ENCODE results near the gene RELCH. TPM values are rescaled to one million over a fixed set of nuclear protein-coding genes. Genes with fewer than 3 reads are reported as not detected.
A peak's percentile ranks its signal among the peaks of the same experiment; 100 is the strongest.

RELCH gene
- polyA plus RNA-seq, 1 donor: 26.9 TPM

DNA sequence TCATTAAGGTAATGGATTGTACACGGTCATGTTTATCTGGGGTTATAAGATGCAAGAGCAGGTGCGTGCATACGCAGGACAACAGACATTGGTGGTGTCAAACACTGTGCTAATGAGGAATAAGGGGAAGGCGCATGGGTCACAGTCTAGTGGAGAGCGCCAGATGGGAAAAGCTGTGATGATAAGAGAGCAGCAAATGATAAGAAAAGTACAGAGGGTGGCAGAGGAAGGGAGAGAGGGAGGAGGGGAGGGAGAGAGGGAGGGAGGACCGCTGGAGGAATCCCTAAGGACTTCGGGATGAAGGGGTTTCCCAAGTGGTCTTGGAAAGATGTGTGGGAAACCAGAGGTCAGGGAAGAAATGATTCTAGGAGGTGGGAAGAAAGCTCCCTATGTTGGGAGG is 140.9 kb downstream of the RELCH start:
- Histone ChIP-seq H3K4me1 (ENCODE audit: control insufficient read depth, insufficient read depth, low read length) (peaks cover 57% of the 10 kb centered on the region), H3K4me3 (ENCODE audit: low read length) (peak overlapping the region; percentile 88), H3K9me3 (ENCODE audit: control insufficient read depth, low read depth, low read length) (peaks cover 3% of the 10 kb centered on the region), H3K27ac (ENCODE audit: low read length) (peak overlapping the region; percentile 73), H3K27me3 (ENCODE audit: control insufficient read depth, insufficient read depth, low read length) (peaks cover 32% of the 10 kb centered on the region), H3K36me3 (ENCODE audit: control insufficient read depth, insufficient read depth, low read length) (no peaks in the 10 kb centered on the region)
- WGBS (ENCODE audit: insufficient coverage, low lambda C conversion rate): 35% methylated on average over 5 of the region's 7 CpGs
- peak in 1 of 2 donors; percentile 75 for DNase-seq

DNA sequence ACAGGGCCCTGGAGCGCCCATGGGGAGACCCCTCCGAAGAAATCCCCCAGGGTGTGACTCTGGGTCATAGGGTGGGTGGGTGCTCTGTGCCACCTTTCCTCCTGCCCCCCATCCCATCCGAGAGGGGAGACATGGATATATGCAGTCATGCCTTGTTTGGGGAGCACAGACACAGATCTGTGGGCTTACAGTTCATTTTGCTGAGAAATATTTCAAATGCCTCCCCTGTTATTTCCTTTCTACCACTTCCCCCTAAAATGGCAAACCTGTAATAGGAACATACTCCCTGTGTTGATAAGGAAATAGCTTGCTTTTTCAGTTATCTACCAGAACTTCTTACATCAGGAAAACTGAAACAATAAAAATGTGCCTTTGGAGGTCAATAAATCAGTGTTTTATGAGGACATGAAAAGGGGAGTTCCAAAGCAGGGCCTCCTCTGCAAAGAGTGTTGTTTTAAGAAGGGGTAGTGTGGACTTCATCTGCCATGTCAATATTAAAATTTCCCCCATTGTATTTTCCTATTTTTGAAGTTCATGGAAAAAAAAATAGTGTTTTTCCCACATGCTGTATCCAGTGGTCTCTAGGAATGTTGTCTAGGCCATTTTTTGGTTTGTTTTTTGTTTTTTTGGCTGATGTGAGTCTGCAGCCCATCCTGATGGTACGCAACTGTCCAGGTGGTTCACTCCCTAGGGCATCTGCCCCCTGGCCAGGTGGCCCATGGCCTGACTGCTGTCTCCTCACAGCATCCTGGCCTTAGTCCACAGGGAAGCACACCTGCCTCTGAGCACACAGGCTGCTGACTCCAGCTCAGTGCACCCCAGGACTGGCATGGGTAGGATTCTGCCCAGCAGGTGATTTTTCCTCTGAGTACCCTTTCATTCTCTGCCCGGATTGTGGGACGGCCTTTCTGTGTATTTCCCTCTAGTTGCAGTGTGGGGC is 141.8 kb downstream of the RELCH start:
- Histone ChIP-seq H3K27me3 (ENCODE audit: control insufficient read depth, insufficient read depth, low read length) (peaks cover 29% of the 10 kb centered on the region), H3K4me1 (ENCODE audit: control insufficient read depth, insufficient read depth, low read length) (peaks cover 51% of the 10 kb centered on the region), H3K27ac (ENCODE audit: low read length) (peak overlapping the region; percentile 73), H3K4me3 (ENCODE audit: low read length) (no peak overlapping the region), H3K36me3 (ENCODE audit: control insufficient read depth, insufficient read depth, low read length) (no peaks in the 10 kb centered on the region), H3K9me3 (ENCODE audit: control insufficient read depth, low read depth, low read length) (peaks cover 3% of the 10 kb centered on the region)
- peak in 1 of 2 donors; percentile 66 for DNase-seq
- WGBS (ENCODE audit: insufficient coverage, low lambda C conversion rate): no CpG with 5 or more reads among the region's 6 CpGs

DNA sequence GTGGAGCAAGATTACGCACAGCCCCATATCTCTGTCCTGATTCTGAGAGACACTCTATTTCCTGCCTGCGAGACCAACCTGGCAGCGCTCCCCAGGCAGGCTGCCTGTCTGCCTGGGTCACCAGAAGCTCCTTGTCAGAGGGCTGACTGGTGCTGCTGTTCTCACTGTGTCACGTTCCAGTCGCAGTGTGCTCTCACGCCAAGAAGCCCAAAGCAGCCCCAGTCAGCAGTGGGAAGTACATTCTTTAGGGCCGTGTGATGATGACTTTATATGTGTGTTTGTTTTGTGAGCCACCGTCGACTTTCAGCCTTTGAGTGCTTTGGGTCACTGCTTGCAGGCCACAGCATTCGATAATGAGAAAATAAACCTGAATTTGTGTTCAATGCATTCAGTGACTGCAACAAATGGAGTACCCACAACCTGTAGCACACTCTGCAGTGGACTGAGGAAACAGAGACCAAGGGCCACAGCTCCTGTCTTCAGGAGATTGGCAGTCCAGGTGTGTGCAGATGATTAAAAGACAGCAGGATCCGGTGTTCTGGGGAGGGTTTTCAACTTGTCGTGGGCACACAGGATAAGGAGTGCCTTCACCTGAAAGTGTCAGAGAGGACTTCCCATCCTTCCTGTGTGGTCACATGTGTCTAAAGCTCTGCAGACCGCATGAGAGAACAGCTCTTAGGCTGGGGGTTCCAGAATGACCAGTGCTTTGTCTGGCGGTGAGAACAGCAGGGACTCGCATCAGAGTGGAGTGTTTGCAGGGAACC is 142.8 kb downstream of the RELCH start:
- H3K4me3 ChIP-seq (ENCODE audit: low read length): no peak overlapping the region
- H3K27ac ChIP-seq (ENCODE audit: low read length): peak overlapping the region; percentile 73
- no peaks in the 10 kb centered on the region for H3K36me3 ChIP-seq (ENCODE audit: control insufficient read depth, insufficient read depth, low read length)
- peaks cover 53% of the 10 kb centered on the region for H3K4me1 ChIP-seq (ENCODE audit: control insufficient read depth, insufficient read depth, low read length)
- 18% methylated on average over 2 of the region's 15 CpGs for WGBS (ENCODE audit: insufficient coverage, low lambda C conversion rate)
- H3K9me3 ChIP-seq (ENCODE audit: control insufficient read depth, low read depth, low read length): peaks cover 3% of the 10 kb centered on the region
- peak in 1 of 2 donors; percentile 70 for DNase-seq
- peaks cover 23% of the 10 kb centered on the region for H3K27me3 ChIP-seq (ENCODE audit: control insufficient read depth, insufficient read depth, low read length)

DNA sequence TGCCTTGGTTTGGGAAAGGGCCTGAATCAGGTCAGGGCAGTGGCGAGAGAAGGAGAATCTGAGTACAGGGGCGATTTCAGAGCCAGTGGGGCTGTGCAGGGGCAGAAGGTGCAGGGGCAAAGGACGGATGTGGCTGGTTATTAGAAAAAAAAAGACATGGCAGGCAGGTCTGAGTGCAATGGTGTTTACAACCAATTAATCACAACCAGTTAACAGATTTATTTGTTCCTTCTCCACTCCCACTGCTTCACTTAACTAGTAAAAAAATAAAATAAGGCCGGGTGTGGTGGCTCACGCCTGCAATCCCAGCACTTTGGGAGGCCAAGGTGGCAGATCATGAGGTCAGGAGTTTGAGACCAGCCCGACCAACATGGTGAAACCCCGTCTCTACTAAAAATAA is 143.6 kb downstream of the RELCH start:
- Histone ChIP-seq H3K36me3 (ENCODE audit: control insufficient read depth, insufficient read depth, low read length) (no peaks in the 10 kb centered on the region), H3K27ac (ENCODE audit: low read length) (peak overlapping the region; percentile 73), H3K4me3 (ENCODE audit: low read length) (no peak overlapping the region), H3K27me3 (ENCODE audit: control insufficient read depth, insufficient read depth, low read length) (peaks cover 19% of the 10 kb centered on the region), H3K9me3 (ENCODE audit: control insufficient read depth, low read depth, low read length) (peaks cover 2% of the 10 kb centered on the region), H3K4me1 (ENCODE audit: control insufficient read depth, insufficient read depth, low read length) (peaks cover 53% of the 10 kb centered on the region)
- peak in 1 of 2 donors; percentile 51 for DNase-seq
- WGBS (ENCODE audit: insufficient coverage, low lambda C conversion rate): no CpG with 5 or more reads among the region's 7 CpGs

DNA sequence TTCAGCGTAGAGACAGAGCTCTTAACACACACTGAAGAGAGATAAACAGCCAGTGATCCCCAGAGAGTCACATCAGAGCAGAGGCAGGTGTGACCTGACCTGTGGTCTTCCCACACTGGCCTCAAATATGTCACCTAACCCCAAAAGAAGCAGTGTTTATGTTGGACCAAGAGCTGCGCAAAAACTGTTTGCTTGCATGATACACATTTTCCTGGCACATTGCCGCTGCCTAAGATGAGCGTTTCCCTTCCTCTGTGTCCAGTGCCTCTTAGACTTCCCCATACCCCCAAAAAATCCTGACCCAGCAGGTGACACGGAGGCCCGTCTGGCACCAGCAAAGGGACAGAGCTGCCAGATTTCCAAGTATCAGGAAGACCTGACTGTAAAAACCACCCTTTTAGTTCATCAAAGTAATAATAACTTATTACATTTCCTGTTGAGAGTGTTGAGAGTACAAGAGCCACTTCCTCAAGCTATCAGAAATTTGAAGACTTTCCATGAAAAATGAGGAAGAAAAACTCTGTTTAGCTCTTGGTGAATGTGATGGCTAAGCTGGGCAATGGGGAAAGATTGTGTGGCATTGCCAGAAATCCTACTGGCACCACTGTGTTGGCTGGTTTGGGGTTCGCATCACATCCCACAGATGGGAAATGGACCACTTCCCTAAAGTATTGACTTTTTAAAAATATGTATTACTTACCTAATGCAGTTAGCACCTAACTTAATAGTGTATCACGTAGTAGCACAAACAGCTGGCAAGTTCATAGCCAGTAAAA is 144.7 kb downstream of the RELCH start:
- peaks cover 9% of the 10 kb centered on the region for H3K27me3 ChIP-seq (ENCODE audit: control insufficient read depth, insufficient read depth, low read length)
- no peak overlapping the region for H3K4me3 ChIP-seq (ENCODE audit: low read length)
- DNase-seq: peak in 1 of 2 donors; percentile 37
- no peak overlapping the region for H3K27ac ChIP-seq (ENCODE audit: low read length)
- peaks cover 60% of the 10 kb centered on the region for H3K4me1 ChIP-seq (ENCODE audit: control insufficient read depth, insufficient read depth, low read length)
- no peaks in the 10 kb centered on the region for H3K9me3 ChIP-seq (ENCODE audit: control insufficient read depth, low read depth, low read length)
- H3K36me3 ChIP-seq (ENCODE audit: control insufficient read depth, insufficient read depth, low read length): no peaks in the 10 kb centered on the region
- no CpG with 5 or more reads among the region's 8 CpGs for WGBS (ENCODE audit: insufficient coverage, low lambda C conversion rate)

DNA sequence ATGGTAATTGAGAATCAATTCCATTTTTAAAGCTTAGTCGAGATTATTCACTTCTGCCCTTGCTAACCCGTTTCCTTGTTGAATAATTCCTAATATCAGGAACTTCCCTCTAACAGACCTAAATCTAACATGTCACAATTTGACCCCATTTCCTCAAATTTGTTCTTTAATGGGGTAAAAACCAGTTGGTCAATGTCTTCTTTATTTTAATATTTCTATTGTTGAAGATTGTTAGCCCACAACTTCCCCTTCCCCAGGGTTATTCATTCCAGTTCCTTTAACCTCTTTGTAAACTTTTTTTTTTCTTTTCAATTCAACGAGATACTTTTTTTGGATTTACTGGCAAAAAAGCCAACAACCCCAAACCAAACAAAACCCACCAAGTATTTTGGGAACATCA is 145.4 kb downstream of the RELCH start:
- Histone ChIP-seq H3K4me1 (ENCODE audit: control insufficient read depth, insufficient read depth, low read length) (peaks cover 57% of the 10 kb centered on the region), H3K27me3 (ENCODE audit: control insufficient read depth, insufficient read depth, low read length) (peaks cover 3% of the 10 kb centered on the region), H3K36me3 (ENCODE audit: control insufficient read depth, insufficient read depth, low read length) (no peaks in the 10 kb centered on the region), H3K9me3 (ENCODE audit: control insufficient read depth, low read depth, low read length) (no peaks in the 10 kb centered on the region), H3K4me3 (ENCODE audit: low read length) (no peak overlapping the region), H3K27ac (ENCODE audit: low read length) (no peak overlapping the region)
- WGBS (ENCODE audit: insufficient coverage, low lambda C conversion rate): no CpG with 5 or more reads among the region's 3 CpGs
- DNase-seq: no peak

DNA sequence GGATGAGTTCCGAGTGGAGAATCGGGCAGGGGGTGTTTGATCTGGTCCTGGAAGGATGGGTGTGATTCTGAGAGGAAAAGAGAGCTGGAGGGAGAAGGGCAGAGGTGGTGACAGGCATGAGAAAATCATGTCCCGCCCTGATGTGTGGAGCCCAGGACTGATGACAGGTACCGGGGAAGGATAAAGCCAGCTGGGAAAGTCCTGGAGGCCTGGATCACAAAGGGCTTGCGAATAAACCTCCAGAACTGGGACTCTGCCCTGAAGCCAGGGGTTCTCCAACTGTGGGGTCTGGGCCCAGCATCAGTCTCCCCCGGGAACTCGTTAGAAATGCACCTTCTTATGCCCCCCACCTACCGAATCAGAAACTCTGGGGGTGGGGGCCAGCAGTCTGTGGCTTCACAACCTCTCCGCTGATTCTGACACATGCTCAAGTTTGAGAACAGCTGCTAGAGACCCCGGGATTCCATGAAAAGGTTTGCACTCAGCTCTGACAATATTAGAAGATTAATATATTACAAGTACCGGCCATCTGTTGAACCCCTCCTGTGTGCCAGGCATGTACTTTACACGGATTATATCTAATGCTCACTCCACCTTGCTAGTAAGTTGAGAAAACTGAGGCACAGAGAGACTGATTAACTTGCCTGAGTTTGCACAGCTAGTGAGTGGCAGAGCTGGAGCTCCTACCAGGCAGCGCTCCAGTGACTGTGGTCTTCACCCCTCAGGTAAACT is 146.1 kb downstream of the RELCH start:
- DNase-seq: no peak
- no peaks in the 10 kb centered on the region for H3K9me3 ChIP-seq (ENCODE audit: control insufficient read depth, low read depth, low read length)
- H3K4me3 ChIP-seq (ENCODE audit: low read length): no peak overlapping the region
- H3K27ac ChIP-seq (ENCODE audit: low read length): no peak overlapping the region
- 100% methylated on average over 1 of the region's 13 CpGs for WGBS (ENCODE audit: insufficient coverage, low lambda C conversion rate)
- peaks cover 55% of the 10 kb centered on the region for H3K4me1 ChIP-seq (ENCODE audit: control insufficient read depth, insufficient read depth, low read length)
- H3K27me3 ChIP-seq (ENCODE audit: control insufficient read depth, insufficient read depth, low read length): no peaks in the 10 kb centered on the region
- no peaks in the 10 kb centered on the region for H3K36me3 ChIP-seq (ENCODE audit: control insufficient read depth, insufficient read depth, low read length)

DNA sequence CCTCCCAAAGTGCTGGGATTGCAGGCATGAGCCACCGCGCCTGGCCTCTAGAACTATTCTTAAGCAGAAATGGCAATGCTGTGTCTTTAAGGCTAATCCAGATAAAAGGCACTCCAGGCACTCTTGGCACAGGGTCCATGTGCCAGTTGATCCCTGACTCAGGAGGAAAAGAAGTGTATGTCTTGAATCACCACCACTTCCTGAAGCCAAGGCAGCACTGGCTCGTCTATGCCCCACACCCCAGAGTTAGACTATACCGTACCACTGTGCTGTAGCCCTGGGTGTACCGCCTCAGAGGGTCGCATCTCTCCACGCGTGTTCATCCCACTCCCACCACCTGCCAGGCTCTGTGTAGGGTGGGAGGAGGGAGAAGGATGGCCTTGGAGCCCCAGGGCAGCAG is 147.1 kb downstream of the RELCH start:
- WGBS (ENCODE audit: insufficient coverage, low lambda C conversion rate): no CpG with 5 or more reads among the region's 8 CpGs
- peak in 1 of 2 donors; percentile 58 for DNase-seq
- Histone ChIP-seq H3K27ac (ENCODE audit: low read length) (no peak overlapping the region), H3K4me1 (ENCODE audit: control insufficient read depth, insufficient read depth, low read length) (peaks cover 52% of the 10 kb centered on the region), H3K36me3 (ENCODE audit: control insufficient read depth, insufficient read depth, low read length) (no peaks in the 10 kb centered on the region), H3K27me3 (ENCODE audit: control insufficient read depth, insufficient read depth, low read length) (no peaks in the 10 kb centered on the region), H3K4me3 (ENCODE audit: low read length) (no peak overlapping the region), H3K9me3 (ENCODE audit: control insufficient read depth, low read depth, low read length) (no peaks in the 10 kb centered on the region)

DNA sequence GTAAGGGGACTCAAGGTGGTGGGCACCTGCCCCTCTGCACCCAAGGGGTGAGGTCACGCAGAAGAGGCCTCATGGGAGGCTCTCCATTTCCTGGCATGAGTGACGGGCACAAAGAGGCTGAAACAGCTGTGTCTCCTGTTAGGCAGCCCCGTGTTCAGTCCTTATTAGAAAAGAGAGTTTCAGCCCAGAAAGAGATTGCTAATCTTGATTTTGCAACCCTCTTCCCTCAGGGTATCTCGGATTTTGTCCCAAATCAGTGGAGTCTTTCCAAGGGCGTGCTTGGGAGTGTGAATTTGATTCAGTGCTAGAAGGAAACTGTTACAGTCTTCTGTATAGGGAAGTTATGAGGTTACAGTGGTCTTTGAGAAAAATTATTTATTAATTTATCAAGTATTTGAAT is 148.4 kb downstream of the RELCH start:
- H3K9me3 ChIP-seq (ENCODE audit: control insufficient read depth, low read depth, low read length): no peaks in the 10 kb centered on the region
- H3K27ac ChIP-seq (ENCODE audit: low read length): no peak overlapping the region
- no peak for DNase-seq
- H3K27me3 ChIP-seq (ENCODE audit: control insufficient read depth, insufficient read depth, low read length): no peaks in the 10 kb centered on the region
- H3K4me3 ChIP-seq (ENCODE audit: low read length): no peak overlapping the region
- H3K36me3 ChIP-seq (ENCODE audit: control insufficient read depth, insufficient read depth, low read length): no peaks in the 10 kb centered on the region
- 100% methylated on average over 1 of the region's 5 CpGs for WGBS (ENCODE audit: insufficient coverage, low lambda C conversion rate)
- H3K4me1 ChIP-seq (ENCODE audit: control insufficient read depth, insufficient read depth, low read length): peaks cover 46% of the 10 kb centered on the region
